ENCODE data around the gene CAPZB.
A peak's percentile ranks its signal among the peaks of the same experiment; 100 is the strongest.

Gene CAPZB

DNA sequence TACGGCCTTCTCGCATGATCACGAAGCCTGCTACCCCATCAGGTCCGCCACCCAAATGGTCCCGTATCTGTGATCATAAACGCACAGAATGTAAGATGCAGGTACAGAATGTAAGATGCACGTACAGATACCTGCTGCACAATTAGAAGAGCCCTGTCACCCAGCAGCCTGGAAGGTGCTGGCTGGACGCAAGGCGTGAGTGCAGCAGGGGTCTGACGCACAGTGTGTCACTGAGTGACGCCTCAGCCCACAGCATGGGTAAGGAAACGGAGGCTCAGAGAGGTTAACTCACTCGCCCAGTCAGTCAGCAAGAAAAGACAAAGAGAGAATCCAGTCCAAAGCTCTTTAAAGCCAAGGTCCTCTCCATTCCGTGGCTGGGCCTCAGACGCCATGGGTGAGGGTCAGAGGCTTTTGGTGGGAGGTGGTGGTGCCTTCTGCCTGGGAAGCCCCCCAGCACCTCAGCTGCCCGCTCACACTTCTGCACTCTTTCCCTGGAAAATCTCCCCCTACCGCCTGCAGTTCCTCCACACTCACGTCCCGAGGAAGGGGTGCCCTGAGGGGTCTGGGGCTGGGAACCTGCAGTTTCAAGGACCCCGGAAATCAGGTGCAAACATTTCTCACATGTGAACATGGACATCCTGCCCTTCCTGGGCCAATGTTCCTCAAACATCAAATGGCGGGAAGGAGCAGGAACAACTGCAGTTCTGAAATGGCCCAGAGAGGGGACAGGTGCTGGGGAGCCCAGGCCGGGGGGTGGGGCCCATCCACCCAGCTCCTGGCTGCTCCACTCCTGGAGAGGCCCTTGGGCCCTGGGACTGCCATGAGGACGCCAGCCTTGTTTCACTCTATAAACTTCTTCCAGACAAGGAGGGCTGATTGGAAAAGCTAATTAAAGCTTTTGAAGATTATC is 113.9 kb downstream of the CAPZB start:
- no peak for DNase-seq

DNA sequence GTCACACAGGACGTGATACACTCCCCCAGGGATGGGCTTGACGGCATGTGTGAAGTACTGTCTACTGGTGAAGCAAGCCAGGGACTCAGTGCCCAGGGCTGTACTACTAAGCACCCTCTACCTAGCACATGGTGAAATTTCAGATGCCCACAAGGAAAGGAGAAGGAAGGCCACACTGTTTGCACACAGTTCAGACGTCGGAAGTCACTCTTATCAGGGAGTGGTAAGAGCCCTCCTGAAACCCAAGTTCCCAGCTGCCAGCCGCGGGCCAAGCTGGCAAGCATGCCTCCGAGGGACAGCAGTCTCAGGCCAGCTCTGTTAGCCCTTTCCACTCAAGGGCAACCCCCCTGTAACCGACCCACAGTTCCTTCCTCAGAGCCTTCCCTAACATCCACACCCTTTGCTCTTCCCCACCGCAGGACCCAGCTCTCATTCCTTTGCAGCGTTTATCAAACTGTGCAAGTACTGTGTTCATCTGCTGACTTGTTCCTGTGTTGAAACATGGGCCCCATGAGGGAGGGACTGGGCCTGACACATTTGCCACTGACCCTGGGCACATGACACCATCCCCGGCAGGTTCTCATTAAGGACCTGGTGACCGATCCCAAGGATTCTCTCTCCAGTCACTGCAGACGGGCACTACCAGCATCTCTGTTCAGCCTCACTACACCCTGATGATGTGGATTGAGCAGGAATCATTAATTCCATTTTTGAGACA is 114.7 kb downstream of the CAPZB start:
- DNase-seq = no peak

GRCh38 chr1:19369396-19370090 is 115.8 kb downstream of the CAPZB start:
- no peak for DNase-seq

- no peak for DNase-seq
Measured at GRCh38 chr1:19368964-19369363, 116.4 kb downstream of the CAPZB start.

DNA sequence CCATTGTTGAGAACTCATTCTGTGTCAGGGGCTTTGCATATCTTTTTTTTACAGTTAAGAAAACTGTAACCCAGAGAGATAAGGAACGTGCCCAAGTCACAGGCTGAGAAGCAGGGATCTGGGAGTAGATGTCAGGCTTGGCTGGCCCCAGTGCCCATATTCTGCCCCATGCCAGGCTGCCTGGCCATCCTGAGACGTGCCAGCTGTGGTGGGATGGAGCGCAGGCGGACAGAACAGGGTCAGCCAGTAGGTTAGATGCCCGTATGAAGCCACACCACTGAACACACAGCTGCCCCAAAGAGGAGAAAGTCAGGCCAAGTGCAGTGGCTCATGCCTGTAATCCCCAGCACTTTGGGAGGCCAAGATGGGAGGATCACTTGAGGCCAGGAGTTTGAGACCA is 117.3 kb downstream of the CAPZB start:
- DNase-seq = no peak

DNA sequence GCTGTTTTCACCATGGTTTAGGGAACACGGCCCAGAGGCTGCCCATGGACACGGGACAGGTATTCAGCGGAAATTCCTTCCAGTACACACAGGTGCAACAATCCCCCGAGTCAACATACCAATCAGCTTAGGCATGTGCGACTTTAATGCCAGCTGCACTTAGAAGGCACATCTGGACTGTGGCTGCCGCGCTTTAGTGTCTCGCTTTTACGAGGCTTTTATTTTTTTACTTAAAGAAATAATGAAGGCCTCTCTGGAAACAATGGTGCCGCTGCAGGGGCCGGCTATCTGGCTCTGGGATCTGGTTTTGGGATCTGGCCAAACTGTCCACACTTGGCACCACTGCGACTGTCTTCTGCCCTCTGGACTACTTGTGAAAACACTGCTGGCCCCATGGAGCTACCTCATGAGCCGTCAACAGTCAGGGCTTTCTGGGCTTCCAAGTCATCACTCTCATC is 117.7 kb downstream of the CAPZB start:
- DNase-seq = peak in 4 of 56 donors; percentile 11 to 59 (median 27)

GRCh38 chr1:19366599-19367536 is 118.5 kb downstream of the CAPZB start:
- DNase-seq = peak in 7 of 56 donors; percentile 9 to 41 (median 17)

GRCh38 chr1:19365721-19366120 is 119.6 kb downstream of the CAPZB start:
- no peak for DNase-seq

- no peak for DNase-seq
Measured at GRCh38 chr1:19363536-19364152, 121.7 kb downstream of the CAPZB start.

DNA sequence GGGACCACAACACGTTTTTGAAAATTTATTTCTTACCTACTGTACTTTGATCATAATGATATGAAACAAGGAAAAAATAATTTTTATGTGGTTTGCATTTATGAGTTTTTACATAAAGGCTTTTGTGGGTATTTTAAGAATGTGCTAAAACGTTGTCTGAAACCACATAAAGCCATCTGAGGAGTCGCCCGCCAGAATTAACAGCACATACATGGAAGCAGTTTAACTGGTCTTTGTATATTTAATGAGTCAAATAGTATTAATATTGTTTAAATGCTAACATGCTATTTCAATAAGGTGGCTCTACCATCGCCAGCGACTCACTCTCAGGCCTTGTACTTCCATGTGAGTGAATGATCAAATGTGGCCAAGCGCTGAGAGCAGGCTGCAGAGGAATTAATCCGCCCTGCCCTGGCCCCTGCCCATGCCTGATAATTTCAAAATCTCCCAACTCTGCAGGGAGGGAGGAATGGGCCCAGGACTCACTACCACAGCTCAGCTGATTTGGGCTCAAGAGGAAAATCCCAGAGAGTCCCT is 123.7 kb downstream of the CAPZB start:
- DNase-seq = no peak

- DNase-seq = no peak
Measured at GRCh38 chr1:19360843-19361610, 124.3 kb downstream of the CAPZB start.

- no peak for DNase-seq
Measured at GRCh38 chr1:19360432-19360831, 124.9 kb downstream of the CAPZB start.

DNA sequence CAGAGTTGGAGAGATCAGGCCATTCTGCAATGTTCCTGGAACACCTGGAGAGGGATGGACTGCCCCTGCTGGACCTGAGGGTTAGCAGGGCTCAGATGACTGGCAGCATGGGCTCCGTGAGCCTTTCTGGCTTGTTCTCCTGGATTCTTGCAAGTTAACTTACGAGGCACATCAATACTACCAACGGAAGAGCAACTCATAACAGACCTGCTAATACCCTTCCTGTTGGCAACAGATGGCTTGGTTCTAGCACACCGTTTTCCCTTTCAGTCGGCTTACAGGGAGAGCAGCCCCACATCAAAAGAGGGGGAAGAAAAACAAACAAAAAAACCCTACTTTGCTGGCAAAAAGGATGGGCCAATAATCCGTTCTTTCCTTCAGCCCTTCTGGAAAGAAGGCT is 125.3 kb downstream of the CAPZB start:
- DNase-seq = no peak

- DNase-seq = no peak
Measured at GRCh38 chr1:19359357-19359756, 126.0 kb downstream of the CAPZB start.

- DNase-seq = no peak
Measured at GRCh38 chr1:19358710-19359109, 126.6 kb downstream of the CAPZB start.

- no peak for DNase-seq
Measured at GRCh38 chr1:19357299-19357986, 127.9 kb downstream of the CAPZB start.

- no peak for DNase-seq
Measured at GRCh38 chr1:19356266-19356665, 129.1 kb downstream of the CAPZB start.

DNA sequence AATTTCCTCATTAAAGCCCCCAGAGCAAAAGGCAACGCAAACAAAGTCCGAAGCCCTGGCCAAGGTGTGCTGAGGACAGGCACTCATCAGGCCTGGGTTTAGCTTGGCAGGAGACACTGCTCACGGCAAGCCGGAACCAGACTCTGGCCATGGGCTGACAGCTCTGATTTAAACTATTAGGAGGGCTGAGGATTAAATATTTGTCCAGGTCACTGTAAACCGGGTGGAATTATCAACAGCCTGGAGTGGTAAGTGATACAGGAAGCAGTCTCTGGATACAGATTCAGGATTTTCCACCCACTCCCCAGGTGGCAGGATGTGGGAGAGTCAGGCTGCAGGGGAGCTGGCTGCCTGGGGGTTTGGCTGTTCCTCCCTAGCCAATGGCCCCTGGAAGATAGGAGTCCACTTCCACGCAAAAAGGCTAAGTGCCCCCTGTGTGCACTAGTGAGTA is 130.8 kb downstream of the CAPZB start:
- DNase-seq = no peak

Data from amygdala (tissue), 56 donors.